ENCODE data around the gene TBL1X. TPM values are rescaled to one million over a fixed set of nuclear protein-coding genes. Genes with fewer than 3 reads are reported as not detected.

The TBL1X gene
- total RNA-seq, 1 experiment from 2014 or later = 14.6 TPM

- Histone ChIP-seq H3K36me3 (ENCODE audit: control insufficient read depth, insufficient read depth, low read length) (no peaks in the 10 kb centered on the region), H3K9me3 (ENCODE audit: control insufficient read depth, insufficient read depth, low read depth, low read length) (no peaks in the 10 kb centered on the region), H3K27ac (ENCODE audit: low read length) (no peak overlapping the region), H3K4me1 (ENCODE audit: control insufficient read depth, insufficient read depth, low read length) (no peaks in the 10 kb centered on the region; the same call in 1 of the 2 replicates), H3K4me3 (ENCODE audit: low read depth in 2 of 2, low read length in 2 of 2) (no peak overlapping the region), H3K27me3 (ENCODE audit: control insufficient read depth, insufficient read depth, low read length) (no peaks in the 10 kb centered on the region)
- TF ChIP-seq TCF7L2 (IDR thresholded peaks at IDR 0.05; ENCODE audit: low read depth, low read length) (no peak), REST (IDR thresholded peaks at IDR 0.05; ENCODE audit: insufficient read depth in 1 of 2, low read depth in 2 of 2, low read length in 1 of 2) (no peak), CTCF (IDR thresholded peaks at IDR 0.05) (no peak), SIN3A (IDR thresholded peaks at IDR 0.05; ENCODE audit: borderline replicate concordance, insufficient read depth, low read depth, low read length) (no peak), POLR2AphosphoS5 (IDR thresholded peaks at IDR 0.05; ENCODE audit: low read depth, low read length) (no peak)
- in situ Hi-C loops (cut with HindIII; ENCODE audit: low pct_unique_long_range_greater_than_20kb, low sequenced_read_pairs) (no loop called here), intact Hi-C loops (cut with micrococcal nuclease; ENCODE audit: unreplicated experiment) (no loop called here)
- no TSS peak for BruUV-seq (replicated peaks)
- ATAC-seq = no peak
- CTCF ChIA-PET = no interaction called here
- DNase-seq (ENCODE audit: low read depth, low spot score) = no peak
- POLR2A ChIA-PET = no interaction called here
Observed at GRCh38 chrX:9573282-9574106, 108.6 kb downstream of the TBL1X start.

- intact Hi-C loops (cut with micrococcal nuclease; ENCODE audit: unreplicated experiment) = no loop called here
- no TSS peak for BruUV-seq (replicated peaks)
- in situ Hi-C loops (cut with HindIII; ENCODE audit: low pct_unique_long_range_greater_than_20kb, low sequenced_read_pairs) = no loop called here
- ChIA-PET POLR2A (no interaction called here), CTCF (no interaction called here)
- Histone ChIP-seq H3K9me3 (ENCODE audit: control insufficient read depth, insufficient read depth, low read depth, low read length) (no peaks in the 10 kb centered on the region), H3K4me3 (ENCODE audit: low read depth in 2 of 2, low read length in 2 of 2) (no peak overlapping the region), H3K27ac (ENCODE audit: low read length) (no peak overlapping the region), H3K27me3 (ENCODE audit: control insufficient read depth, insufficient read depth, low read length) (no peaks in the 10 kb centered on the region), H3K4me1 (ENCODE audit: control insufficient read depth, insufficient read depth, low read length) (no peaks in the 10 kb centered on the region), H3K36me3 (ENCODE audit: control insufficient read depth, insufficient read depth, low read length) (no peaks in the 10 kb centered on the region)
- ATAC-seq = no peak
- no peak for DNase-seq (ENCODE audit: low read depth, low spot score)
- TF ChIP-seq REST (IDR thresholded peaks at IDR 0.05; ENCODE audit: insufficient read depth in 1 of 2, low read depth in 2 of 2, low read length in 1 of 2) = no peak
- no peak for TF ChIP-seq SIN3A (IDR thresholded peaks at IDR 0.05; ENCODE audit: borderline replicate concordance, insufficient read depth, low read depth, low read length)
- no peak for TF ChIP-seq POLR2AphosphoS5 (IDR thresholded peaks at IDR 0.05; ENCODE audit: low read depth, low read length)
- no peak for TF ChIP-seq TCF7L2 (IDR thresholded peaks at IDR 0.05; ENCODE audit: low read depth, low read length)
- no peak for TF ChIP-seq CTCF (IDR thresholded peaks at IDR 0.05)
Observed at GRCh38 chrX:9576059-9576458, 111.2 kb downstream of the TBL1X start.
